Activated CD4-positive, alpha-beta T cell treated with anti-CD3 and anti-CD28 coated beads, Interleukin-2, amount 50 U/mL, for 48 hours (primary cell): ENCODE measurements around the gene PGAP3.

Experiments
- DNase-seq, 2 experiments: peaks; one replicate each; pipeline ENCODE4 v3.0.0-alpha.2; 2020

The PGAP3 gene

DNA sequence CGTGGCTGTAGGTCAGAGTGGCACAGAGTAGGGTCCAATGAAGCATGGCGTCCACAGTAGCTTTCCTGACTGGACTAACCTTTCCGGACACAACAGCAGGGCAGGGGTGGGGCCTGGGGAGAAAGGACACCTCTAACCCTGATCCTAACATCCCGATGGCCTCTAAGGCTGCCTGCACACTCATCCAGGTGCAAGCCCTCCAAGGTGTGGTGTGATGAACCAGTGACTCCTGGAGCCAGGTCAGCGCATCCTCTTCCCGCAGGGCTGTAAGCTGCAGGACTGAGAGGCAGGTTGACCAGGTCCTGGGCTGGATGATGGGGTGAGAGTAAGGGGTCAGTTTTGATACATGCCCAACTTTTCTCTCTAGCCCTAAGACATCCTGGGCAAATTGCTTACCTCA lies 8.9 kb upstream of the PGAP3 start:
- DNase-seq = no peak

DNA sequence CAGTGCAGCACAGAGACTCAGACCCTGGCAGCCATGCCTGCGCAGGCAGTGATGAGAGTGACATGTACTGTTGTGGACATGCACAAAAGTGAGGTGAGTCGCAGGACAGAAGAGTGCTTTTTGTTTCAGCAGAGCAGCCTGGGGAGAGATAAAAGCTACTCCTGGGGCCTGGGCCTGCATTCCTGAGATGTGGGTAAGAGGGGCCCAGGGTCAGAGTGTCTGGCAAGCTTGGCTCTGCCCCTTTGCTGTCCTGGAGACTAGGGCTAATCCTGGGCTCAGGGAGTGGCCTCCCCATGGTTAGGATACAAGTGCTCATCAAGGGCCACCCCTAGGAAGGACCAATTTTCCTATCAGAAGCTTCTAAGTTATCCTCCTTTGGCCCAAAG lies 7.2 kb upstream of the PGAP3 start:
- no peak for DNase-seq

DNA sequence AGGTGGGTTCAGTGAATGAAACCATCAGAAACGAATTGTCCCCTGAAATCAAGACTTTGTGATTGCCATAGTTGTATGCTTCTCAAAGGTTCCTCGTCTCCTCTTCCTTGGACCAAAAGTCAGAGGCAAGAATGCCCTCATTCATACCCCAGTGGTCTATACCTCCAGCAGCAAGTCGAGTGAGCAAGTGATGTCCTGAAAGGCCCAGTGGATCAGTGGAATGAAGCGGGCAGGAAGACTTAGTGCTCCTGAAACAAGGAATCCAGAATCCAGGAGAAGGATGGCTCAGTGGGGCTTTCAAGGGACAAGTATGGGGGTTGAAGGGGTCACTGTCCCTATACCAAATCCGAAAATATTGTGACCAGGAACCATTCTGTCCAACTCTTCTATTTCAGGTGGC lies 6.7 kb upstream of the PGAP3 start:
- no peak for DNase-seq

GRCh38 chr17:39688945-39689344 lies 1.1 kb upstream of the PGAP3 start:
- no peak for DNase-seq

GRCh38 chr17:39688475-39688835 lies 598 bp upstream of the PGAP3 start:
- no peak for DNase-seq

DNA sequence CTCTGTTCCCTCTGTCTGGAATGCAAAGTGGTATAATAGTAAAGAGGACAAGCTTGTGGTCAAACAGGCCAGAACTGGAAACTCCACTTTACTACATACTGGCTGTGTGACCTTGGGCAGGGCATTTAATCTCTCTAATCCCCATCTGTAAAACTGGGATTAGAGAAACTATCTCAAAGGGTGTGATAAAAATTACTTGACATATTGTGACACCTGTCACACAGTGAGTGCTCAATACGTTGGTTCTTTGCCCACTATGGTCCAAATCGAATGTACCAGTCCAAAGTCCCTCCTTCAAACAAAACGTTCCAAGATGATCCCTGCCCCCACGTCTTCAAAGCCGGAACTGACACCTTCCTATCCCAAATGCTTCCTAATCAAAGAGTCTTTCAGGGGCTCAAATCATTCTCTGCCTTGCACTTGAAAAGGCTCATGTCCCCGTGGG lies 734 bp downstream of the PGAP3 start:
- DNase-seq = no peak

DNA sequence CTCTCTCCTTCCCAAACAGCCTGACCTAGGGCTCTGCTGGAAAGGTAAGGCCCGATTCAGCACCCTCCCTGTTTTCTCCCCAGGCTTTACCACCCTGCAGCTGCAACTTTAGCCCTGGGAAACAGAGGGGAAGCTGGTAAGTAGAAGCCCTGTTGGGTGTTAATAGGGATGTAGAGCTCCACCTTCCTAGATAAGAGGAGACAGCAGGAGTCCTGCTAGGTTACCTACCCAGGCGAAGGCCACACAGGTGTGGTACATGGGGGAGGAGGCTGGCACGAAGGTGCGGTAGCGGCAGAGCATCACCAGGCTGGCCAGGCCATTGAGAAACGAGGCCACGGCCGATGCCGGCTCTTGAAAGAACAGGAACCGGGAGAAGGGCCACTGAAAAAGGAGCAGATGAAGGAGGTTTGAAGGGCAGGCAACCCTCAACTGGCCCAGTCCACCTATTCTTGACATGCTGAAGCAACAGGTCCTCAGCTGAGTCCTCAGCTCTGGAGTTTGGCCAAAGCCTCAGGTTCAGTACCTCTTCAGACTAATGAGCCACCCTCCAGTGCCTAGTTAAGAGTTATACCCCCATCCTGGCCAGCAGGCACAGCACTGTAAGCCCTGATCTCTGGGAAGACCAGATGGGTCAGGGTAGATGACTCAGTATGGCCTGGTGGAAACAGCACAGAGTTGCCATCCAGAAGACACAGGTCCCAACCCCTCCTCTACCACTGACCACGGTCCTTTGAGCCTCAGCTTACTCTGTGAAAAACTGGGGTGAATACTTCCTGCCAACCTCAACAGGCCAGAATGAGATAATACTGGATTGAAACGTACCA lies 3.3 kb downstream of the PGAP3 start:
- DNase-seq = no peak

DNA sequence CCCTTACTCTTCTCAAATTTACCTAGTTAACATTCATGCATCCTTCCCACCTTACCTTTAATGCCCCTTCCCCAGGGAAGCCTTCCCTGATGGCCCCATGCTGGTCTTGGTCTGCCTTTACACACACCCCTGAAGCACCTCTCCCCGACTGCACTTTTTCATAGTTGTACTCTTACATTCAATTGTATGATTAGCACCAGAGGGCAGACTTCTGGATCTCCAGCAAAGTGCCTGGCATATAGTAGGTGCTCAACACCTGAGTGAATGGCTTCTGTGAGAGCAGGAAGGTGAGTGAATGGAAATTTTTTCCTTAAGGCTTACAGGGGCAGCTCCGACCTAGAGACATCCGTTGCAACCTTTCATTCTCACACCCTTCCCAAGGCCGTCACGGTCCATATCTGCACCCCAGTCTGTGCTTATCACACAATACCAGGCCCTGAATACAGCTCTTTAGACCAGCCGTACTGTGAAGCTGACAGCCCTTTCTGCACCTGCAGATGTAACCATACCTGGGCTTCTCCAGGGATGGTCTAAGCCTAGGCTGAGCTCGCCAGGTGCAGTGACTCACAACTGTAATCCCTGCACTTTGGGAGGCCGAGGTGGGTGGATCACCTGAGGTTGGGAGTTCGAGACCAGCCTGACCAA lies 4.4 kb downstream of the PGAP3 start:
- no peak for DNase-seq

DNA sequence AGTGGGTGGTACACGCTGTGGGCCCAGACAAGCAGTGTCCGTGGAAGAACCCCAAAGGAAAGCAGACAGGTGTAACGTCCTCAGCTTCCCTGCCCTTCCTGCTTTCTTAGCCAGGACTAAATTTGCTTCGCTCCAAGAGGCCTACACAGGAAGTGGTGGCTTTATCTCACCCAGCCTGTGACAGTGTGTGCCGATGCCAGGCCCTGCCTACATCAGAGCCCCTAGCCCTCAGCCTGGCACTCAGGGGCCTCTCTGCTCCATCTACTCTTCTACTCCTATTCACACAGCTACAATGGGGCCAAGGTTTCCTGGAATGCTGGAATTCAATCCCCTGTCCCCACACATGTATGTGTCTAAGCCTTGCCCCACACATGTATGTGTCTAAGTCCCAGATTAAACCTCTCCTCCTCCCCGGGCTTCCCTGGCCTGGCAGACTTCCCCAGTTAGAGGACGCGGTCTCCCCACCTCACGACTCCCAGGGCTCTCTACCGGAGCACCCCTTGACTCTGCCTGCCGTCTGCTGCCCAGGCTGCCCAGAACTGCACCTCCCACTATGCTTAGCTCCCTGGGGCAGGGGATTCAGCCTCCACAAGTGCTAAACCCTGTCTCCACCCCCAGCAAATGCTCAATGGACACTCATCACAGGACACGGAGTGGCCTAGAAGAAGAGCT lies 8.2 kb downstream of the PGAP3 start:
- peak; percentile 32 to 44 for DNase-seq

- DNase-seq = peak in 1 of 2 experiments; percentile 11
Observed at GRCh38 chr17:39678340-39679116, 9.3 kb downstream of the PGAP3 start.

- no peak for DNase-seq
Observed at GRCh38 chr17:39677542-39678339, 10.1 kb downstream of the PGAP3 start.

GRCh38 chr17:39677072-39677471 lies 10.8 kb downstream of the PGAP3 start:
- no peak for DNase-seq

DNA sequence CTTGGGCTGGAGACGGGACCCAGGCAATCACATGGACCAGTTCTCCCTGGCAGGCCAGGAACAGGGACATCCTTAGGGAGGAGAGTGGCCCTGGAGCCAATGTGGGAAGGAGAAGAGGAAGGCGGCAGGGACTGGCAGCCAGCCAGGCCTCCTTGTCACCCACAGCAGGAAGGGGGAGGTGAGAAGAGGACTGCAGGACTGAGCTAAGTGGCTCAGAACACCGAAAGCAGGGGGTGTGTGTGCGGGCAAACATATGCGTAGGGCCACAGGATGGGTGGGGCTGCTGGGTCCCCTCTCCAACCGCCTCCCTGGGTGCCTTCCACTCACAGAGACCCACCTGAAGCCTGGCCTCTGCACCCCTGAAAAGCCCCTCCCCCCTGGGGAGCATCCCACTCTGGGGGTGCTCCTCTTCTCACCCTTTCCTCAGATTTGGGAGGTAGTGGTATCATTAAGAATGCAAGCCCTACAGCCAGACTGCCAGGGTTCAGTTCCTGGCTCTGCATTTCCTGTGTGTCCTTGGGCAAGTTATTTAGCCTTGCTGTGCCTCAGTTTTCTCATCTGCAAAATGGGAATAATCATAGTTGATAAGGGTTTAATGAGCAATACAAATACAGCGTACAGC lies 11.5 kb downstream of the PGAP3 start:
- peak; percentile 33 to 37 for DNase-seq

GRCh38 chr17:39675390-39676082 lies 12.3 kb downstream of the PGAP3 start:
- DNase-seq = no peak

DNA sequence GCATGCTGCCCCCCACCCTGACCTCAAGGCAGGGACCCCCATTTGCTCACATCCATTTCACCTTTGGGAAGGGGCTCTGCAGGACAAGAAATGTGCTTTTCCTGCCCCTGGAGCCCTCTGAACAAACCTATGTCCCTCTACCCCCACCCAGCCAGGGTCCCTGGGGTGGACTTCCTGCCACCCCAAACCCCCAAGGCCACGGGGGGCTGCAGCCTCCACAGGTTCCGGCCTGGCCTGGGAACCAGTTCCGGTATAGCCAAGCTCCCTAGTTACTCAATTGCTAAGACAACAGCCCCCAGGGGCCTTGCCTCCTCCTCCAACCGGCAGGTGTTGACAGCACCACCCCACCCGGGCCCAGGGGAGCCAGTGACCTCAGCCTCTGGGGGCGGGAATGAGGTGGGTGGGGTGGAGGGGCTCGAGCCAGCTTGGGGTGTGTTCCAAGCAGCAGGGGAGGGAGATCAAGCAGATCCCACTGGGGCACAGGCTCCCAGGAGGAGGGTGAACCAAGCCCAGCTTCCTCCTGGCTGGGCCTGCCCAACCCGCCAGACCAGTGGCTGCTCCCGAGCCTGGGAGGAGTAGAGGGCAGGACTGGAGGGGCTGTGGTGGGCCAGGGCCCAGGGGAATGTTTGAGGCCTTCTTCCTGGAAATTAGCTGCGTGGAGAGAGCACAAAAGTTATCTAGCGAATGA lies 13.0 kb downstream of the PGAP3 start:
- DNase-seq = no peak

GRCh38 chr17:39674179-39674578 lies 13.7 kb downstream of the PGAP3 start:
- no peak for DNase-seq

DNA sequence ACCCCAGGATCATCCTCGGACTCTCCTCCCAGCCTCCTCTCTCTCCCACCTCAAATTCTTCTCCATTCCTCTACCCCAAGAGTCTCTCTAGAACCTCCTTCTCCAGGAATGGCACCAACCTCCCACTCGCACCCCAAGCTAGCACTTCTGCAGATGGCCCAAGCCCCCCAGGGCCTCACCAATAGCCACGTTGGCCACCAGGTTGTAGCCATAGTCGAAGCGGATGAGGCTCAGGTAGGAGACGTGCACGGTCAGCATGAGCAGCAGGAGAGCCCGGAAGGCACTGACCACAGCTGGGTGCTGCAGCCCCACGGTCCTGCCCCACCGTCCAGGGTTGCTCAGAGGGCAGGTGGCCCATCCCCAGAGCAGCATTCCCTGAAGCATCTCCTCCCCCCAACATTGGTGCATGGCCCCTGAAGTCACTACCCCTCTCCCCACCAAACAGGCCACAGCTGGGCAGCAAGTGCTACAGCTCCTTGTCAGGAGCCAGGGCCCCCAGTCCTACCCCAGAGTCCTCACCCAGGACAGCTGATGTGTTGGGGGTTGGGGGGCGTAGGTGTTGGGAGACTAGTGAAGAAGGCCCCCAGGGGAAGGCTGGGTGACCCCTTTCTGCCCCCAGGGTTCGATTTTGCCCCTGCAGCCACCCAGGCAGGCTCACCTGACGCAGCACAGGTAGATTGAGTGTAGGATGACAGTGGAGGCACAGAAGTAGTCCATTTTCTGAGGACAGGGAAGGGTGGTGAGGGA lies 14.3 kb downstream of the PGAP3 start:
- DNase-seq = no peak

GRCh38 chr17:39672522-39673334 lies 15.1 kb downstream of the PGAP3 start:
- DNase-seq = no peak
